OCI-LY7 (cell line): Measurements from ENCODE around the gene ALG11.

ENCODE experiments used
- EZH2phosphoT487 ChIP-seq: fragments of 200-600 bp; sonication (generic); IDR thresholded peaks from 2 replicates; pipeline ENCODE4 v1.6.1; 2018; ENCODE audit warnings: low read depth, borderline replicate concordance, mild to moderate bottlenecking, mixed run types, antibody characterized with exemption, low read length, moderate library complexity, mixed read lengths
- TF ChIP-seq, protein P1 (sequence below): fragments of 200-600 bp; sonication (generic); conservative IDR thresholded peaks from 2 replicates; pipeline ENCODE4 v1.5.1; 2014; ENCODE audit warnings: mild to moderate bottlenecking, antibody characterized with exemption, low read length, moderate library complexity, mixed read lengths

DNA sequence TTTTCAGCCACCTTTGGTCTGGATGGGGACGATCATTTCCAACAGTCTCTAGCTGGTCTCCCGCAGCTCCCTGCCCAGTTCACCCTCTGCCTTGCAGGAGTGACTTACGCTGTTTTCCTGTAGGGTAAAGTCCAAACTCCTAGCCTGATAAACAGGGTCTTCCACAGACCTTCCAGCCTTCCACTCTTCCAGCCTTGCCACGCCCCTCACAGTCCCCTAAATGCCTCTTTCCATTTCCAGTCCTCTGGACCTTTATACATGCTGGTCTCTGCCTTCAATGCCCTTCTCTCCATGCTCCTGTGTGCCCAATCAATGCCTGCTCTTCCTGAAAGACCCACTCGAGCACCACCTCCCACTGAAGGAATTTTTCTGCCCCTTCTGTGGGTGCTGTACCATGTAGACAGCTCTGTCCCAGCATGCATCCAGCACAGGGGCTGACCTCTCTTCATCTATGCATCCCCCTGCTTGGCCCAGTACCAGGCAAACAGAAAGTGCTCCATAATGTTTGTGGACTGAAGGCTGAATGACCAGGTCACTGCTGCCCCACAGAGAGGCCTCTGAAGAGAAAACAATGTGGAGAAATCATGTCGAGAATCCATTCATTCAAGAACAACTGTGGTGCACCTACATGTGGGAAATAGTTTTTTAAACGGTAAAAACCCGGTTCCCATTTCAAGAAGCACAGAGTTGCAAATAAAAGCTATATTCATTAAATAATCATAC lies 5.5 kb upstream of the ALG11 start:
- TF ChIP-seq, protein P1, sequence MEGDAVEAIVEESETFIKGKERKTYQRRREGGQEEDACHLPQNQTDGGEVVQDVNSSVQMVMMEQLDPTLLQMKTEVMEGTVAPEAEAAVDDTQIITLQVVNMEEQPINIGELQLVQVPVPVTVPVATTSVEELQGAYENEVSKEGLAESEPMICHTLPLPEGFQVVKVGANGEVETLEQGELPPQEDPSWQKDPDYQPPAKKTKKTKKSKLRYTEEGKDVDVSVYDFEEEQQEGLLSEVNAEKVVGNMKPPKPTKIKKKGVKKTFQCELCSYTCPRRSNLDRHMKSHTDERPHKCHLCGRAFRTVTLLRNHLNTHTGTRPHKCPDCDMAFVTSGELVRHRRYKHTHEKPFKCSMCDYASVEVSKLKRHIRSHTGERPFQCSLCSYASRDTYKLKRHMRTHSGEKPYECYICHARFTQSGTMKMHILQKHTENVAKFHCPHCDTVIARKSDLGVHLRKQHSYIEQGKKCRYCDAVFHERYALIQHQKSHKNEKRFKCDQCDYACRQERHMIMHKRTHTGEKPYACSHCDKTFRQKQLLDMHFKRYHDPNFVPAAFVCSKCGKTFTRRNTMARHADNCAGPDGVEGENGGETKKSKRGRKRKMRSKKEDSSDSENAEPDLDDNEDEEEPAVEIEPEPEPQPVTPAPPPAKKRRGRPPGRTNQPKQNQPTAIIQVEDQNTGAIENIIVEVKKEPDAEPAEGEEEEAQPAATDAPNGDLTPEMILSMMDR, result no peak
- TF ChIP-seq EZH2phosphoT487, result no peak
